Measurements from ENCODE around the gene QDPR.

GRCh38 chr4:17534705-17535104 is 22.8 kb upstream of the QDPR start:
- TF ChIP-seq CTCF (IDR thresholded peaks at IDR 0.05; ENCODE audit: borderline replicate concordance, extremely low read depth, low read length, poor library complexity, severe bottlenecking) (no peak), EZH2 (IDR thresholded peaks at IDR 0.05; ENCODE audit: borderline replicate concordance, low read depth, low read length, severe bottlenecking) (no peak)

All from DND-41 (cell line).